NCI-H226 (cell line): Measurements from ENCODE around the gene NSD1.

Experiments used
- DNase-seq: peaks from one replicate; pipeline ENCODE4 v3.0.0-alpha.2; 2015

The NSD1 gene

GRCh38 chr5:177310332-177310731, 176.8 kb downstream of the NSD1 start:
- DNase-seq: no peak

GRCh38 chr5:177310757-177311391, 177.3 kb downstream of the NSD1 start:
- DNase-seq: no peak

GRCh38 chr5:177311392-177311722, 177.8 kb downstream of the NSD1 start:
- no peak for DNase-seq

GRCh38 chr5:177311723-177312648, 178.4 kb downstream of the NSD1 start, which contains the start of gene MXD3:
Gene MXD3, minus strand, starts transcription at chr5:177311898. Its CDS starts 68 bp downstream, at chr5:177311830.
- peak; percentile 94 for DNase-seq

- no peak for DNase-seq
Observed at GRCh38 chr5:177312649-177313181, 179.1 kb downstream of the NSD1 start.

GRCh38 chr5:177313561-177314259, 180.1 kb downstream of the NSD1 start:
- DNase-seq: no peak

- no peak for DNase-seq
Observed at GRCh38 chr5:177314376-177315342, 181.1 kb downstream of the NSD1 start.

- DNase-seq: no peak
Observed at GRCh38 chr5:177315411-177315810, 181.8 kb downstream of the NSD1 start.

GRCh38 chr5:177316005-177316404, 182.4 kb downstream of the NSD1 start:
- DNase-seq: no peak

- DNase-seq: peak; percentile 41
Observed at GRCh38 chr5:177317959-177318377, 184.4 kb downstream of the NSD1 start.

- no peak for DNase-seq
Observed at GRCh38 chr5:177319913-177320588, 186.5 kb downstream of the NSD1 start.

- DNase-seq: no peak
Observed at GRCh38 chr5:177320879-177321278, 187.3 kb downstream of the NSD1 start.

GRCh38 chr5:177325868-177326381, 192.4 kb downstream of the NSD1 start:
- no peak for DNase-seq

- no peak for DNase-seq
Observed at GRCh38 chr5:177327539-177328522, 194.3 kb downstream of the NSD1 start.

- DNase-seq: no peak
Observed at GRCh38 chr5:177328545-177329231, 195.1 kb downstream of the NSD1 start.

GRCh38 chr5:177329883-177330282, 196.3 kb downstream of the NSD1 start:
- no peak for DNase-seq

- no peak for DNase-seq
Observed at GRCh38 chr5:177330991-177331842, 197.6 kb downstream of the NSD1 start.
